HepG2 (cell line): ENCODE measurements around the gene C2orf81. TPM values are rescaled to one million over a fixed set of nuclear protein-coding genes. Genes with fewer than 3 reads are reported as not detected.

Experiments used
- MED8 ChIP-seq: sonication (generic); formaldehyde crosslinking; IDR thresholded peaks from 2 replicates; pipeline ENCODE4 v1.8.1; 2023; ENCODE audit warnings: mild to moderate bottlenecking, missing genetic modification reagents; ENCODE audit not compliant: insufficient replicate concordance
- MEIS2 ChIP-seq: sonication (generic); formaldehyde crosslinking; IDR thresholded peaks from 2 replicates; pipeline ENCODE4 v1.9.0; 2021; ENCODE audit warnings: mild to moderate bottlenecking, missing genetic modification reagents
- MIXL1 ChIP-seq: IDR thresholded peaks from 2 replicates; pipeline ENCODE4 v1.6.1; 2016
- NFE2L1 ChIP-seq: sonication (generic); formaldehyde crosslinking; IDR thresholded peaks from 2 replicates; pipeline ENCODE4 v1.4.0; 2020; ENCODE audit warnings: missing genetic modification reagents, mild to moderate bottlenecking, borderline replicate concordance
- NR2F1 ChIP-seq, 2 experiments: fragments of 450-650 bp in 1 of 2; formaldehyde crosslinking in 1 of 2; IDR thresholded peaks; 2 replicates each; pipeline versions ENCODE4 v1.5.0 to v1.6.1; 2016 to 2020; ENCODE audit warnings: mild to moderate bottlenecking in 1 of 2, missing compliant biosample characterization in 1 of 2, missing genetic modification reagents in 1 of 2, moderate library complexity in 1 of 2
- RBFOX2 ChIP-seq: fragments of 200-400 bp; formaldehyde crosslinking; IDR thresholded peaks from 2 replicates; pipeline ENCODE4 v1.6.1; 2017; ENCODE audit warnings: low read depth, mild to moderate bottlenecking, low read length
- SMAD1 ChIP-seq: sonication (generic); formaldehyde crosslinking; IDR thresholded peaks from 2 replicates; pipeline ENCODE4 v1.4.0; 2020; ENCODE audit warnings: missing genetic modification reagents, low read depth, mild to moderate bottlenecking, borderline replicate concordance
- SNRNP70 ChIP-seq: fragments of 200-400 bp; formaldehyde crosslinking; IDR thresholded peaks from 2 replicates; pipeline ENCODE4 v1.6.1; 2017; ENCODE audit warnings: mild to moderate bottlenecking, low read depth, low read length, moderate library complexity
- SOX6 ChIP-seq, 2 experiments: fragments of 450-650 bp in 1 of 2; sonication (generic) in 1 of 2; formaldehyde crosslinking in 1 of 2; IDR thresholded peaks; 2 replicates each; pipeline versions ENCODE4 v1.4.0 to v1.6.1; 2017 to 2020; ENCODE audit warnings: antibody characterized with exemption in 1 of 2, mild to moderate bottlenecking in 1 of 2, missing genetic modification reagents in 1 of 2
- SYNCRIP ChIP-seq: fragments of 200-400 bp; formaldehyde crosslinking; IDR thresholded peaks from 2 replicates; pipeline ENCODE4 v1.6.1; 2018; ENCODE audit warnings: mild to moderate bottlenecking, low read depth, low read length; ENCODE audit not compliant: insufficient read depth
- TSC22D2 ChIP-seq: sonication (generic); formaldehyde crosslinking; IDR thresholded peaks from 2 replicates; pipeline ENCODE4 v1.5.1; 2020; ENCODE audit warnings: missing genetic modification reagents, mild to moderate bottlenecking, borderline replicate concordance
- ZNF234 ChIP-seq: sonication (generic); formaldehyde crosslinking; conservative IDR thresholded peaks from 2 replicates; pipeline ENCODE4 v1.5.1; 2020; ENCODE audit warnings: mild to moderate bottlenecking, missing genetic modification reagents
- ZNF430 ChIP-seq: sonication (generic); formaldehyde crosslinking; IDR thresholded peaks from 2 replicates; pipeline ENCODE4 v1.9.0; 2021; ENCODE audit warnings: mild to moderate bottlenecking, missing genetic modification reagents
- ZNF543 ChIP-seq: sonication (generic); formaldehyde crosslinking; IDR thresholded peaks from 2 replicates; pipeline ENCODE4 v1.4.0; 2020; ENCODE audit warnings: mild to moderate bottlenecking, missing genetic modification reagents
- ZNF709 ChIP-seq: sonication (generic); formaldehyde crosslinking; IDR thresholded peaks from 2 replicates; pipeline ENCODE4 v1.5.0; 2020; ENCODE audit warnings: mild to moderate bottlenecking, missing genetic modification reagents
- ZNF781 ChIP-seq: sonication (generic); formaldehyde crosslinking; IDR thresholded peaks from 2 replicates; pipeline ENCODE4 v1.5.1; 2020; ENCODE audit warnings: borderline replicate concordance, mild to moderate bottlenecking, missing genetic modification reagents; ENCODE audit errors: not compliant biosample characterization
- ZNF839 ChIP-seq: sonication (generic); formaldehyde crosslinking; IDR thresholded peaks from 2 replicates; pipeline ENCODE4 v1.4.0; 2020; ENCODE audit warnings: missing genetic modification reagents, mild to moderate bottlenecking, borderline replicate concordance
- polyA plus RNA-seq, 8 experiments: library from polyadenylated mRNA; depleted of rRNA in 3 of 8; stranded (reverse) in 7 of 8; unstranded in 1 of 8; fragments of >200 nt; fragmentation: Illumina TruSeq in 4 of 8; extraction: Trizol in 4 of 8; gene quantifications; 2 replicates each; pipeline versions ENCODE4 v1.2.1 to v1.2.3, GENCODE V29; 2011 to 2016; ENCODE audit warnings: low read depth in 4 of 8, missing spikeins in 1 of 8, mixed read lengths in 1 of 8; ENCODE audit not compliant: insufficient read depth in 1 of 8
- total RNA-seq, 5 experiments: library from RNA; depleted of rRNA; stranded (reverse); fragments of >200 nt; fragmentation: Illumina TruSeq; extraction: Trizol; gene quantifications; 2 replicates each; pipeline ENCODE4 v1.2.3, GENCODE V29; 2016; ENCODE audit warnings: low read depth in 1 of 5
- TF ChIP-seq, protein P1 (sequence below): sonication (generic); formaldehyde crosslinking; IDR thresholded peaks from 2 replicates; pipeline ENCODE4 v1.9.0; 2021; ENCODE audit warnings: missing genetic modification reagents, mild to moderate bottlenecking, borderline replicate concordance
- TF ChIP-seq, protein P2 (sequence below): sonication (generic); formaldehyde crosslinking; IDR thresholded peaks from 2 replicates; pipeline ENCODE4 v1.8.0; 2022; ENCODE audit warnings: missing genetic modification reagents, mild to moderate bottlenecking, borderline replicate concordance
- TF ChIP-seq, protein P3 (sequence below): sonication (generic); formaldehyde crosslinking; IDR thresholded peaks from 2 replicates; pipeline ENCODE4 v1.8.1; 2023; ENCODE audit warnings: missing genetic modification reagents, inconsistent platforms, borderline replicate concordance
- TF ChIP-seq, protein P4 (sequence below): sonication (generic); formaldehyde crosslinking; IDR thresholded peaks from 2 replicates; pipeline ENCODE4 v1.4.0; 2020; ENCODE audit warnings: mild to moderate bottlenecking, low read depth, missing genetic modification reagents

Gene C2orf81
- total and polyA plus RNA-seq, 2 of the 13 experiments (the other 11 are each of a cell fraction or from before 2014, with no cell fraction given) = 0.15 to 0.17 TPM

DNA sequence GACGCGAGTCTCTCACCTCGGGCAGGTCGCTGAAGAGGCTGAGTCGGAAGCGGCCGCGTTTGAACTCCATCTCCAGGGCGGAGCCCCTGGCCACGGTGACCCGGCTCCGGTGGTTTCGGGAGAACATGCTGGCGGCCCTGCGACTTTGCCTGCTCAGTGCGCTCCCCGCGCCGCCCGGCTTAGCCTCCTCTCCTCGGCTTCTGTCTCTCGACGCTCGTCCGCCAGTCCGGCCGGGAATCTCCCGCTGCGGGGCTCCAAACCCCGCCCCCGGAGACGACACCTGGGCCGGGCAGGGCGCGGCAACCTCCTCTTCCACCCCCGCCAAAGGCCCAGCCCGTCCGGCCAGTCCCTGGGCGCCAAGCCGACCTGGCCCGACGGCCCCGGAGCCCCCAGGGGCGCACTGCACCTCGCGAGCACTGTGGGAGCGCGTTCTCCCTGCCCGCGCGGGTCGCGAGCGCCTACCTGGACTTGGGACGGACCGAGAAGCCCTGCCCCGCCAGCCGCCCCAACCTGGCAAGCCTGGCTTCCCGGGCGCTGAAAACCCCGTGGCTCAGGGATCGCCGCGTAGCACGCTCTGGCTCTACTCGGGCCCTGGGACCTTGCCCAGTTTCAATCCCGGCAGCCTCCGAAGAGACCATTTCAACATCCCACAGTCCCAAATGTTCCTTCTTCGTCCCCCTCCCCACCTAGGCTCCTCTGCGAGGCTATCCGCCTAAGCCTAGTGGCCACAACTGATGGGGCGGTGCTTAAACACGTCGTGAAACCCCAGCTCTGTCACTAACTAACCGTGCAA lies 20.5 kb upstream of the C2orf81 start, which contains the start of gene RTKN (continued):
- TF ChIP-seq MEIS2 = peak; percentile 10; the same call in 1 of the 2 replicates
- TF ChIP-seq MIXL1 = peak; percentile 95; the same call in 1 of the 2 replicates
- TF ChIP-seq RBFOX2 = peak; percentile 99
- 0 out of 2 replicates have a peak, but pooled peaks have one; percentile 60 for TF ChIP-seq ZNF839 (CRISPR knock-in tag)
- TF ChIP-seq, protein P1, sequence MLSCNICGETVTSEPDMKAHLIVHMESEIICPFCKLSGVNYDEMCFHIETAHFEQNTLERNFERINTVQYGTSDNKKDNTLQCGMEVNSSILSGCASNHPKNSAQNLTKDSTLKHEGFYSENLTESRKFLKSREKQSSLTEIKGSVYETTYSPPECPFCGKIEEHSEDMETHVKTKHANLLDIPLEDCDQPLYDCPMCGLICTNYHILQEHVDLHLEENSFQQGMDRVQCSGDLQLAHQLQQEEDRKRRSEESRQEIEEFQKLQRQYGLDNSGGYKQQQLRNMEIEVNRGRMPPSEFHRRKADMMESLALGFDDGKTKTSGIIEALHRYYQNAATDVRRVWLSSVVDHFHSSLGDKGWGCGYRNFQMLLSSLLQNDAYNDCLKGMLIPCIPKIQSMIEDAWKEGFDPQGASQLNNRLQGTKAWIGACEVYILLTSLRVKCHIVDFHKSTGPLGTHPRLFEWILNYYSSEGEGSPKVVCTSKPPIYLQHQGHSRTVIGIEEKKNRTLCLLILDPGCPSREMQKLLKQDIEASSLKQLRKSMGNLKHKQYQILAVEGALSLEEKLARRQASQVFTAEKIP (CRISPR knock-in tag) = no peak
- peak; percentile 53 for TF ChIP-seq MED8 (CRISPR knock-in tag)
- TF ChIP-seq ZNF543 = peak; percentile 91
- peak; percentile 98 for TF ChIP-seq ZNF430
- TF ChIP-seq, protein P2, sequence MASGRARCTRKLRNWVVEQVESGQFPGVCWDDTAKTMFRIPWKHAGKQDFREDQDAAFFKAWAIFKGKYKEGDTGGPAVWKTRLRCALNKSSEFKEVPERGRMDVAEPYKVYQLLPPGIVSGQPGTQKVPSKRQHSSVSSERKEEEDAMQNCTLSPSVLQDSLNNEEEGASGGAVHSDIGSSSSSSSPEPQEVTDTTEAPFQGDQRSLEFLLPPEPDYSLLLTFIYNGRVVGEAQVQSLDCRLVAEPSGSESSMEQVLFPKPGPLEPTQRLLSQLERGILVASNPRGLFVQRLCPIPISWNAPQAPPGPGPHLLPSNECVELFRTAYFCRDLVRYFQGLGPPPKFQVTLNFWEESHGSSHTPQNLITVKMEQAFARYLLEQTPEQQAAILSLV = peak; percentile 94; the same call in 1 of the 2 replicates
- TF ChIP-seq ZNF709 = peak; percentile 93; the same call in 1 of the 2 replicates
- TF ChIP-seq ZNF781 (CRISPR knock-in tag) = peak; percentile 77
- no peak; the same call in 1 of the 2 replicates for TF ChIP-seq ZNF234
- no peak for TF ChIP-seq SYNCRIP
- TF ChIP-seq, protein P3, sequence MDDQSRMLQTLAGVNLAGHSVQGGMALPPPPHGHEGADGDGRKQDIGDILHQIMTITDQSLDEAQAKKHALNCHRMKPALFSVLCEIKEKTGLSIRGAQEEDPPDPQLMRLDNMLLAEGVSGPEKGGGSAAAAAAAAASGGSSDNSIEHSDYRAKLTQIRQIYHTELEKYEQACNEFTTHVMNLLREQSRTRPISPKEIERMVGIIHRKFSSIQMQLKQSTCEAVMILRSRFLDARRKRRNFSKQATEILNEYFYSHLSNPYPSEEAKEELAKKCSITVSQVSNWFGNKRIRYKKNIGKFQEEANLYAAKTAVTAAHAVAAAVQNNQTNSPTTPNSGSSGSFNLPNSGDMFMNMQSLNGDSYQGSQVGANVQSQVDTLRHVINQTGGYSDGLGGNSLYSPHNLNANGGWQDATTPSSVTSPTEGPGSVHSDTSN (CRISPR knock-in tag) = no peak; the same call in 1 of the 2 replicates
- no peak for TF ChIP-seq NFE2L1 (CRISPR knock-in tag)
- TF ChIP-seq, protein P4, sequence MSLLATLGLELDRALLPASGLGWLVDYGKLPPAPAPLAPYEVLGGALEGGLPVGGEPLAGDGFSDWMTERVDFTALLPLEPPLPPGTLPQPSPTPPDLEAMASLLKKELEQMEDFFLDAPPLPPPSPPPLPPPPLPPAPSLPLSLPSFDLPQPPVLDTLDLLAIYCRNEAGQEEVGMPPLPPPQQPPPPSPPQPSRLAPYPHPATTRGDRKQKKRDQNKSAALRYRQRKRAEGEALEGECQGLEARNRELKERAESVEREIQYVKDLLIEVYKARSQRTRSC (CRISPR knock-in tag) = no peak
- TF ChIP-seq SNRNP70 = no peak
- no peak for TF ChIP-seq SOX6 (IDR thresholded peaks at IDR 0.05)
- TF ChIP-seq SOX6 (CRISPR knock-in tag; IDR thresholded peaks at IDR 0.05) = peak; percentile 70
- peak; percentile 92; the same call in 1 of the 2 replicates for TF ChIP-seq SMAD1 (CRISPR knock-in tag)
- TF ChIP-seq TSC22D2 (CRISPR knock-in tag) = peak; percentile 94; the same call in 1 of the 2 replicates
- no peak for TF ChIP-seq NR2F1 (CRISPR knock-in tag; IDR thresholded peaks at IDR 0.05)
